Esophagus muscularis mucosa (tissue), 4 donors: ENCODE results near the gene DOK3. TPM values are rescaled to one million over a fixed set of nuclear protein-coding genes. Genes with fewer than 3 reads are reported as not detected.

Experiments
- DNase-seq: peaks from one replicate; pipeline ENCODE4 v3.0.0-alpha.2; 2017; ENCODE audit errors: extremely low spot score
- H3K27ac ChIP-seq, 4 donors: fragments of 200-600 bp; sonication (generic); replicated peaks in 1 of 4; 1 replicate in 3 of 4; 2 replicates in 1 of 4; pipeline ENCODE4 v1.5.1; 2016 to 2019; ENCODE audit warnings: mild to moderate bottlenecking in 1 of 4
- H3K27me3 ChIP-seq, 4 donors: fragments of 200-600 bp; sonication (generic); one replicate each; pipeline versions ENCODE4 v1.5.1 to v1.6.0; 2016 to 2019
- H3K36me3 ChIP-seq, 4 donors: fragments of 200-600 bp; sonication (generic); one replicate each; pipeline ENCODE4 v1.5.1; 2016 to 2019
- H3K4me1 ChIP-seq, 4 donors: fragments of 200-600 bp; sonication (generic); one replicate each; pipeline ENCODE4 v1.5.1; 2016 to 2019
- H3K4me3 ChIP-seq, 4 donors: fragments of 200-600 bp; sonication (generic); 1 replicate in 2 of 4; 2 replicates in 2 of 4; pipeline ENCODE4 v1.5.1; 2016 to 2019; ENCODE audit warnings: mild to moderate bottlenecking in 4 of 4, moderate library complexity in 1 of 4
- H3K9me3 ChIP-seq, 4 donors: fragments of 200-600 bp; sonication (generic); 1 replicate in 3 of 4; 2 replicates in 1 of 4; pipeline ENCODE4 v1.5.1; 2016 to 2019
- CTCF ChIP-seq, 3 experiments: fragments of 200-600 bp in 2 of 3; fragments of 450-650 bp in 1 of 3; sonication (generic) in 2 of 3; IDR thresholded peaks; one replicate each; pipeline ENCODE4 v1.5.1; 2017 to 2019; ENCODE audit warnings: antibody characterized with exemption in 3 of 3, mild to moderate bottlenecking in 2 of 3, moderate library complexity in 1 of 3
- EP300 ChIP-seq: sonication (generic); formaldehyde crosslinking; IDR thresholded peaks from one replicate; pipeline ENCODE4 v1.6.1; 2017; ENCODE audit warnings: antibody characterized with exemption
- POLR2A ChIP-seq: fragments of 450-650 bp; IDR thresholded peaks from one replicate; pipeline ENCODE4 v1.6.1; 2017; ENCODE audit warnings: antibody characterized with exemption, moderate library complexity, mild to moderate bottlenecking, low read depth
- POLR2AphosphoS5 ChIP-seq, 2 donors: sonication (generic); formaldehyde crosslinking; IDR thresholded peaks; one replicate each; pipeline ENCODE4 v1.6.1; 2017; ENCODE audit warnings: antibody characterized with exemption in 2 of 2
- WGBS: methylation state at CpG from one replicate; pipeline ENCODE4 v1.1.5; 2018; 5-methylcytosine and 5-hydroxymethylcytosine counted together
- intact Hi-C: fragments of 100-400 bp; cut with DNase I; formaldehyde crosslinking; loops from one replicate; pipeline ENCODE4 v1.15.1; 2023
- total RNA-seq, 4 donors: library from RNA; depleted of rRNA; stranded (reverse); fragments of >200 nt; gene quantifications; one replicate each; pipeline versions ENCODE4 v1.1.0 to v1.2.1, GENCODE V29; 2016

Gene DOK3
- total RNA-seq, 4 donors from 2014 or later: 6.7 to 15.2 (median 7.5) TPM

- TF ChIP-seq EP300 (no peak), POLR2AphosphoS5 (IDR thresholded peaks at IDR 0.05) (no peak), POLR2A (no peak), CTCF (IDR thresholded peaks at IDR 0.05) (no peak)
- 96% methylated on average over 3 of the region's 11 CpGs for WGBS
- no peak for DNase-seq
- Histone ChIP-seq H3K4me1 (peaks cover 21 to 47% (median 32%) of the 10 kb centered on the region in 4 donors), H3K36me3 (peaks cover 44 to 64% (median 59%) of the 10 kb centered on the region in 4 donors), H3K4me3 (no peak overlapping the region), H3K9me3 (no peaks in the 10 kb centered on the region), H3K27me3 (no peaks in the 10 kb centered on the region), H3K27ac (no peak overlapping the region)
- intact Hi-C loops: no loop called here
Observed at GRCh38 chr5:177514541-177514940, 4.9 kb upstream of the DOK3 start.

DNA sequence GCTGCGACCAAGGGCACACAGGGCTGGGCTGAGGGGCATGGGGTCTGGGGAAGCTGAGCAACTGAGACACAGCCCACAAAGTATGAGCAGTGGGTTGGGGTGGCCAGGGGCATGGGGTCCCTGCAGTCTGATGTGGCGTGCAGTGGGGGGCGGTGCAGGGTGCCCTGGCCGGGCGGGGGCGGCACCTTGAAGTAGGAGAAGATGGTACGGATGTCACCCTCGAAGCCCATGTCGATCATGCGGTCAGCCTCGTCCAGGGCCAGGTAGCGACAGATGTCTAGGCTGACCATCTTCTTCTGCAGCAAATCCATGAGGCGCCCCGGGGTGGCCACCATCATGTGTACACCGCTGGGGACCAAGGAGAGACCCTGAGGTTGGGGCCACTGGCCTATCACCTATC is 3.9 kb upstream of the DOK3 start:
- WGBS: 95% methylated on average over 6 of the region's 15 CpGs
- Histone ChIP-seq H3K27me3 (no peaks in the 10 kb centered on the region), H3K27ac (no peak overlapping the region), H3K36me3 (peaks cover 41 to 59% (median 56%) of the 10 kb centered on the region in 4 donors), H3K9me3 (no peaks in the 10 kb centered on the region), H3K4me3 (no peak overlapping the region), H3K4me1 (peaks cover 18 to 41% (median 31%) of the 10 kb centered on the region in 4 donors)
- no peak for TF ChIP-seq EP300
- TF ChIP-seq POLR2AphosphoS5 (IDR thresholded peaks at IDR 0.05): no peak
- TF ChIP-seq POLR2A: no peak
- TF ChIP-seq CTCF (IDR thresholded peaks at IDR 0.05): no peak
- DNase-seq: no peak
- intact Hi-C loops: no loop called here

DNA sequence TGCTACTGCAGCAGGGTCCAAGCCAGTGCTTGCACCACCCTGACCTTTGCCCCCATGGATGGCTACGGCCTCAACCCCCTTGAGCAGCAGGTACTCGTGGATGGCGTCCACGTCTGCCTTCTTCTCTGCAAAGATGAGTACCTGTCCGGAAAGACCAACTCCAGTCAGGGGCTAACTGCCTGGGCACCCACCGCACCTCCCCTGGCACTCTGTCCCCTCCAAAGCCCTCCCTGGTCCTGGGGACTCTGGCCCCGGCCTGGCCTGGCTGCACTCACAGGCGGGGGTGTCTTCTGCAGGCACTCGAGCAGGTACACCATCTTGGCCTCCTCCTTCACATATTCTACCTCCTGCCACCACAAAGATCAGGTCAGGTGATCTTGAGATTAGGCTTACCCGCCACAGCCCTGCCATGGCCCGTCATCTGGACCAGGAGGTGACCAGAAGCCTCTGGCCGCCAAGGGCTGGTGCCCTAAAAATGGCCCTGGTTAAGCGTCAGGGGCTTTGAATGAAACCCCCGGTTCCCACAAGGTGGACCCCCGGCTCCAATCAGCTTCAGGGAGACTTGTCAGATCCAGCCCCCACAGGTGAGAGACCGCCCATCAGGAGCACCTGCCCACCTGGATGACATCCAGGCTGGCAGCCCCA is 3.2 kb upstream of the DOK3 start:
- 92% methylated on average over 12 of the region's 16 CpGs for WGBS

GRCh38 chr5:177511796-177512675 is 2.4 kb upstream of the DOK3 start:
- DNase-seq: no peak
- intact Hi-C loops: no loop called here
- Histone ChIP-seq H3K27ac (no peak overlapping the region), H3K36me3 (peaks cover 41 to 59% (median 56%) of the 10 kb centered on the region in 4 donors), H3K4me3 (no peak overlapping the region), H3K27me3 (no peaks in the 10 kb centered on the region), H3K9me3 (no peaks in the 10 kb centered on the region), H3K4me1 (peaks cover 18 to 38% (median 28%) of the 10 kb centered on the region in 4 donors)
- TF ChIP-seq EP300 (no peak), CTCF (IDR thresholded peaks at IDR 0.05) (no peak), POLR2AphosphoS5 (IDR thresholded peaks at IDR 0.05) (no peak), POLR2A (no peak)
- WGBS: 93% methylated on average over 27 of the region's 34 CpGs

More for the DNA sequence above, 3.2 kb upstream of the DOK3 start:
- no peak for DNase-seq
- H3K9me3 ChIP-seq: no peaks in the 10 kb centered on the region
- TF ChIP-seq POLR2AphosphoS5 (IDR thresholded peaks at IDR 0.05): no peak
- no peak for TF ChIP-seq POLR2A
- no peak for TF ChIP-seq CTCF (IDR thresholded peaks at IDR 0.05)
- no peak for TF ChIP-seq EP300
- H3K27ac ChIP-seq: no peak overlapping the region
- intact Hi-C loops: no loop called here
- H3K27me3 ChIP-seq: no peaks in the 10 kb centered on the region
- H3K4me1 ChIP-seq: peaks cover 18 to 41% (median 31%) of the 10 kb centered on the region in 4 donors
- H3K4me3 ChIP-seq: no peak overlapping the region
- peaks cover 41 to 59% (median 56%) of the 10 kb centered on the region in 4 donors for H3K36me3 ChIP-seq
